H1 (cell line): ENCODE measurements around the gene HAND1. TPM values are rescaled to one million over a fixed set of nuclear protein-coding genes. Genes with fewer than 3 reads are reported as not detected.
A peak's percentile ranks its signal among the peaks of the same experiment; 100 is the strongest.

ENCODE experiments used
- CTCF ChIA-PET: fragments of 300-600 bp; sonication (Branson Sonifier 250); formaldehyde crosslinking; loops from one replicate; lab custom pipeline; 2021; ENCODE audit not compliant: partially characterized antibody; lab: Charles Lee
- POLR2A ChIA-PET: fragments of 300-600 bp; sonication (Branson Sonifier 250); formaldehyde crosslinking; loops from one replicate; lab custom pipeline; 2021; ENCODE audit warnings: inconsistent platforms; ENCODE audit not compliant: partially characterized antibody; lab: Charles Lee
- DNase-seq, 2 experiments: peaks; one replicate each; pipeline versions ENCODE4 v3.0.0 to v3.0.0-alpha.2; 2010 to 2022; ENCODE audit warnings: low spot score in 2 of 2, low read depth in 1 of 2, mixed read lengths in 1 of 2
- FAIRE-seq: peaks from 2 replicates; lab custom pipeline; 2011; peaks lifted over from hg19 to GRCh38; lab: Jason Lieb, UNC
- H2AFZ ChIP-seq: 2 replicates; pipeline ENCODE4 v1.8.1; 2012; ENCODE audit warnings: low read length, inconsistent platforms
- H2AK5ac ChIP-seq: 2 replicates; pipeline ENCODE4 v1.6.1; 2013; ENCODE audit warnings: low read depth, low read length
- H2BK120ac ChIP-seq: replicated peaks from 2 replicates; pipeline ENCODE3; 2013; ENCODE audit warnings: low read depth, low read length, inconsistent platforms
- H2BK12ac ChIP-seq: 2 replicates; pipeline ENCODE4 v1.6.1; 2013; ENCODE audit warnings: low read depth, low read length
- H2BK15ac ChIP-seq: 2 replicates; pipeline ENCODE4 v1.6.1; 2013; ENCODE audit warnings: low read length
- H2BK20ac ChIP-seq: 2 replicates; pipeline ENCODE4 v1.6.1; 2013; ENCODE audit warnings: low read length
- H2BK5ac ChIP-seq: 2 replicates; pipeline ENCODE4 v1.6.1; 2013; ENCODE audit warnings: low read depth, low read length
- H3K14ac ChIP-seq: 2 replicates; pipeline ENCODE4 v1.6.1; 2013; ENCODE audit warnings: inconsistent platforms; ENCODE audit not compliant: insufficient read length
- H3K18ac ChIP-seq: 2 replicates; pipeline ENCODE4 v1.6.1; 2013; ENCODE audit warnings: low read length; ENCODE audit errors: extremely low read depth
- H3K23ac ChIP-seq: 2 replicates; pipeline ENCODE4 v1.6.1; 2013; ENCODE audit warnings: inconsistent platforms; ENCODE audit not compliant: insufficient read length
- H3K23me2 ChIP-seq: 2 replicates; pipeline ENCODE4 v1.6.1; 2013; ENCODE audit warnings: low read depth, low read length
- H3K27ac ChIP-seq: 2 replicates; pipeline ENCODE4 v1.6.1; 2011; ENCODE audit warnings: low read depth, low read length, inconsistent platforms
- H3K27me3 ChIP-seq, 4 experiments: replicated peaks in 1 of 4; 1 replicate in 1 of 4; 2 replicates in 3 of 4; pipeline versions ENCODE4 v1.6.1 to v1.8.1; 2011 to 2013; ENCODE audit warnings: low read length in 3 of 4, mild to moderate bottlenecking in 3 of 4, inconsistent platforms in 2 of 4, mixed read lengths in 2 of 4, moderate library complexity in 1 of 4; ENCODE audit not compliant: control insufficient read depth in 3 of 4, insufficient read depth in 3 of 4; ENCODE audit errors: extremely low read depth in 1 of 4
- H3K36me3 ChIP-seq, 4 experiments: 2 replicates each; pipeline versions ENCODE4 v1.6.1 to v1.8.1; 2011 to 2013; ENCODE audit warnings: mild to moderate bottlenecking in 4 of 4, low read length in 3 of 4, moderate library complexity in 2 of 4, control low read depth in 1 of 4, inconsistent platforms in 1 of 4; ENCODE audit not compliant: insufficient read depth in 4 of 4, control insufficient read depth in 2 of 4
- H3K4ac ChIP-seq: replicated peaks from 2 replicates; pipeline ENCODE3; 2013; ENCODE audit warnings: low read length, low read depth, mixed read lengths, inconsistent platforms; ENCODE audit not compliant: insufficient read length
- H3K4me1 ChIP-seq, 4 experiments: replicated peaks in 1 of 4; 1 replicate in 1 of 4; 2 replicates in 3 of 4; pipeline versions ENCODE4 v1.6.1 to v1.8.1; 2011 to 2013; ENCODE audit warnings: low read length in 3 of 4, inconsistent platforms in 2 of 4, mixed read lengths in 1 of 4; ENCODE audit not compliant: insufficient read depth in 4 of 4, control insufficient read depth in 3 of 4
- H3K4me2 ChIP-seq, 2 experiments: 2 replicates each; pipeline versions ENCODE4 v1.6.1 to v1.8.1; 2011 to 2013; ENCODE audit warnings: low read depth in 2 of 2, low read length in 2 of 2, control low read depth in 1 of 2, inconsistent platforms in 1 of 2, mild to moderate bottlenecking in 1 of 2; ENCODE audit not compliant: insufficient read depth in 1 of 2
- H3K4me3 ChIP-seq, 4 experiments: fragments of 200-600, 300-600 bp in 1 of 4; sonication (generic), shearing (Covaris generic), sonication (Bioruptor Twin) in 1 of 4; 2 replicates each; pipeline versions ENCODE4 v1.5.1 to v1.8.1; 2011 to 2016; ENCODE audit warnings: low read length in 4 of 4, low read depth in 3 of 4, control low read depth in 2 of 4, inconsistent platforms in 2 of 4, mild to moderate bottlenecking in 2 of 4, mixed read lengths in 1 of 4, moderate library complexity in 1 of 4; ENCODE audit not compliant: insufficient read depth in 2 of 4; ENCODE audit errors: extremely low read depth in 1 of 4
- H3K56ac ChIP-seq: replicated peaks from 2 replicates; pipeline ENCODE3; 2013; ENCODE audit warnings: low read depth, mild to moderate bottlenecking, mixed read lengths, low read length, inconsistent platforms; ENCODE audit not compliant: insufficient read length
- H3K79me1 ChIP-seq: 2 replicates; pipeline ENCODE4 v1.6.1; 2013; ENCODE audit warnings: low read depth, low read length, control low read depth
- H3K79me2 ChIP-seq, 2 experiments: 2 replicates each; pipeline versions ENCODE4 v1.6.1 to v1.8.1; 2012 to 2013; ENCODE audit warnings: low read length in 2 of 2, mild to moderate bottlenecking in 2 of 2, inconsistent platforms in 1 of 2; ENCODE audit not compliant: insufficient read depth in 2 of 2, control insufficient read depth in 1 of 2
- H3K9ac ChIP-seq, 4 experiments: replicated peaks in 1 of 4; 1 replicate in 1 of 4; 2 replicates in 3 of 4; pipeline versions ENCODE4 v1.6.1 to v1.8.1; 2011 to 2013; ENCODE audit warnings: low read depth in 3 of 4, low read length in 3 of 4, control low read depth in 2 of 4, mild to moderate bottlenecking in 2 of 4, moderate library complexity in 2 of 4, inconsistent platforms in 1 of 4; ENCODE audit errors: extremely low read depth in 1 of 4
- H3K9me3 ChIP-seq, 2 experiments: 2 replicates each; pipeline versions ENCODE4 v1.6.1 to v1.8.1; 2012 to 2013; ENCODE audit warnings: mild to moderate bottlenecking in 2 of 2, moderate library complexity in 2 of 2, control low read depth in 1 of 2, inconsistent platforms in 1 of 2, low read depth in 1 of 2, low read length in 1 of 2, mixed read lengths in 1 of 2; ENCODE audit not compliant: insufficient read depth in 2 of 2
- H4K20me1 ChIP-seq, 2 experiments: replicated peaks in 1 of 2; 2 replicates each; pipeline versions ENCODE3 to v1.8.1; 2011 to 2013; ENCODE audit warnings: inconsistent platforms in 2 of 2, low read length in 2 of 2, mild to moderate bottlenecking in 1 of 2; ENCODE audit not compliant: insufficient read depth in 2 of 2, control insufficient read depth in 1 of 2
- H4K5ac ChIP-seq: 2 replicates; pipeline ENCODE4 v1.6.1; 2013; ENCODE audit warnings: low read length, low read depth, mixed read lengths, inconsistent platforms; ENCODE audit not compliant: insufficient read length
- H4K8ac ChIP-seq: 2 replicates; pipeline ENCODE4 v1.8.0; 2013; ENCODE audit warnings: mild to moderate bottlenecking, moderate library complexity, low read length, inconsistent platforms; ENCODE audit not compliant: insufficient read depth; ENCODE audit errors: extremely low read depth
- H4K91ac ChIP-seq: replicated peaks from 2 replicates; pipeline ENCODE3; 2013; ENCODE audit warnings: low read length, mixed read lengths, inconsistent platforms; ENCODE audit not compliant: insufficient read length
- HDAC2 ChIP-seq, 2 experiments: fragments of 300-600 bp in 1 of 2; sonication (generic) in 1 of 2; IDR thresholded peaks; 2 replicates each; pipeline ENCODE4 v1.6.1; 2011 to 2012; ENCODE audit warnings: low read depth in 2 of 2, low read length in 2 of 2, mild to moderate bottlenecking in 2 of 2, moderate library complexity in 2 of 2, borderline replicate concordance in 1 of 2, inconsistent platforms in 1 of 2
- KDM1A ChIP-seq: fragments of 200-600, 300-600 bp; sonication (generic); IDR thresholded peaks from 2 replicates; pipeline ENCODE4 v1.7.1; 2016; ENCODE audit warnings: mild to moderate bottlenecking, low read length, borderline replicate concordance
- whole genome bisulfite sequencing, 2 experiments: shearing (Covaris generic) in 1 of 2; methylation state at CpG; one replicate each; pipeline versions ENCODE4 v1.1.6 to v1.1.7; 2013 to 2015; ENCODE audit warnings: low lambda C conversion rate in 2 of 2, mixed read lengths in 2 of 2, inconsistent platforms in 1 of 2, low coverage in 1 of 2, missing lambda C conversion rate in 1 of 2; ENCODE audit not compliant: insufficient replicate concordance in 2 of 2, insufficient coverage in 1 of 2, insufficient read length in 1 of 2; ENCODE audit errors: extremely low coverage in 1 of 2, missing lambda C conversion rate in 1 of 2; 5-methylcytosine and 5-hydroxymethylcytosine counted together
- polyA plus RNA-seq, 7 experiments: library from polyadenylated mRNA; depleted of rRNA in 3 of 7; stranded (reverse) in 5 of 7; unstranded in 2 of 7; fragments of >200 nt in 5 of 7; fragments of 200-250 nt in 2 of 7; gene quantifications; 1 replicate in 5 of 7; 2 replicates in 1 of 7; 4 replicates in 1 of 7; pipeline versions ENCODE4 v1.2.1 to v1.2.3, GENCODE V29; 2011 to 2013; ENCODE audit warnings: missing spikeins in 2 of 7, mixed read lengths in 2 of 7
- total RNA-seq: library from RNA; stranded (reverse); fragmentation: NEBNext Ultra II Directional; extraction: Animal tissue kit (Norgen Biotek cat#: 25700); gene quantifications from 2 replicates; pipeline ENCODE4 v1.2.1, GENCODE V29; 2021

HAND1 gene
- total and polyA plus RNA-seq, 2 of the 8 experiments (the other 6 are each of a cell fraction or from before 2014, with no cell fraction given) = 0.06 TPM; not detected in 1

DNA sequence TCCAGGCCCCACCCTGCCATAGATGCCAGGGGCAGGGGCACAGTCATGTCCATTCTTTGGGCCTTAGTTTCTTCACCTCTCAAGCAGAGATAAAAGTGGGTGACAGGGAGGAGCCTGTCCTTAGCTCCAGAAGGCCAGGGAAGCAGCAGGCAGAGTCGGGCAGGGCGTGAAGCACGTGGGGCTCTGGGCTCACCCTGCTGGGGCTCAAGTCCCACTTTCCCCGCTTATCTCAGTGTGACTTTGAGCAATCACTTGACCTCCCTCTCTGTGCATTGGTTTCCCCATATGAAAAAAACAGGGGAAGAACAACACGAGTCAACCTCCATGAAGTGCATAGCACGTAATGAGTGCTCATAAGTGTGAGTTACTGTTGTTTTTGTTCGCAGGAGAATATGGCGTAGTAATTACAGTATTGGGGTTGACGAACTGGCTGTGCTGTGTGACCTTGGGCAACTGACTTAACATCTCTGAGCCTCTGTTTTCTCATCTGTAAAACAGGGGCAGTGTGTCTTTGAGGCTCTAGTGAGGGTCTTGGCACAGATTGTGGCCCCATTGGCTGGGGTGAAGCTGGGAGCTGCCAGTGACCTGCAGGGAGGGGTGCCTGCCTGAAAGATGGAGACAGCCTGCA, 39.9 kb upstream of the HAND1 start:
- TF ChIP-seq HDAC2 (IDR thresholded peaks at IDR 0.05; ENCODE audit: borderline replicate concordance in 1 of 2, low read depth in 2 of 2, low read length in 2 of 2) = no peak
- peak; percentile 50; the same call in 1 of the 2 replicates for TF ChIP-seq KDM1A
- 95% methylated on average over 9 of the region's 9 CpGs; no CpG with 5 or more reads in 1 of the 2 experiments for WGBS, 2 experiments
- H4K91ac ChIP-seq = no peak overlapping the region
- no peak overlapping the region for H3K4ac ChIP-seq
- H3K4me3 ChIP-seq = no peak overlapping the region
- ChIA-PET POLR2A (no interaction called here), CTCF (interaction anchor here (0.8 to 7.5 kb wide), 8 partner anchors 13 to 97 kb away, joined by 3 to 87 read pairs (median 4); no protein-coding TSS in a partner anchor)
- no peaks in the 10 kb centered on the region for H4K20me1 ChIP-seq
- no peak overlapping the region for H2BK12ac ChIP-seq
- no peak overlapping the region for H2BK5ac ChIP-seq
- no peak overlapping the region for H3K14ac ChIP-seq
- H2BK20ac ChIP-seq = no peak overlapping the region
- H3K23me2 ChIP-seq = no peaks in the 10 kb centered on the region; the same call in 1 of the 2 replicates
- no peak overlapping the region for H2BK15ac ChIP-seq
- no peak overlapping the region for H2AK5ac ChIP-seq
- DNase-seq (no peak), FAIRE-seq (no peak)
- peaks cover 0 to 7% (median under 1%) of the 10 kb centered on the region in 4 experiments; a peak in 4 of 7 replicates for H3K4me1 ChIP-seq
- H4K8ac ChIP-seq = no peak overlapping the region
- no peaks in the 10 kb centered on the region for H3K79me2 ChIP-seq
- H3K27ac ChIP-seq = no peak overlapping the region
- no peak overlapping the region for H2BK120ac ChIP-seq
- no peak overlapping the region for H3K4me2 ChIP-seq
- H3K36me3 ChIP-seq = no peaks in the 10 kb centered on the region
- H3K18ac ChIP-seq = no peak overlapping the region
- H2AFZ ChIP-seq = no peak overlapping the region
- H3K79me1 ChIP-seq = no peaks in the 10 kb centered on the region
- peaks cover 0 to 4% (median 2%) of the 10 kb centered on the region in 4 experiments; a peak in 2 of 7 replicates for H3K27me3 ChIP-seq
- no peak overlapping the region for H3K23ac ChIP-seq
- no peaks in the 10 kb centered on the region for H3K9me3 ChIP-seq
- H3K9ac ChIP-seq = no peak overlapping the region
- H3K56ac ChIP-seq = no peak overlapping the region
- H4K5ac ChIP-seq = no peak overlapping the region
